ENCODE results near the gene NSD2. TPM values are rescaled to one million over a fixed set of nuclear protein-coding genes. Genes with fewer than 3 reads are reported as not detected.

Gene NSD2
- total RNA-seq, 3 donors from 2014 or later, result 82.8 to 114 (median 83.3) TPM

GRCh38 chr4:1943928-1944327, 72.7 kb downstream of the NSD2 start:
- no peaks in the 10 kb centered on the region for H3K9me3 ChIP-seq
- ATAC-seq (no peak), DNase-seq (no peak)
- no peaks in the 10 kb centered on the region for H3K4me1 ChIP-seq (ENCODE audit: low read depth)
- intact Hi-C loops (cut with DNase I, micrococcal nuclease), result no loop called here
- no peaks in the 10 kb centered on the region for H3K36me3 ChIP-seq (ENCODE audit: low read depth)
- H3K4me3 ChIP-seq, result no peak overlapping the region
- TF ChIP-seq CTCF (IDR thresholded peaks at IDR 0.05), result no peak

GRCh38 chr4:1945124-1945895, 74.1 kb downstream of the NSD2 start:
- H3K9me3 ChIP-seq, result no peaks in the 10 kb centered on the region

GRCh38 chr4:1945912-1946311, 74.7 kb downstream of the NSD2 start:
- no peak for DNase-seq
- ATAC-seq, result no peak
- Histone ChIP-seq H3K4me3 (no peak overlapping the region), H3K9me3 (no peaks in the 10 kb centered on the region), H3K36me3 (ENCODE audit: low read depth) (no peaks in the 10 kb centered on the region), H3K4me1 (ENCODE audit: low read depth) (no peaks in the 10 kb centered on the region)
- intact Hi-C loops (cut with DNase I, micrococcal nuclease), result no loop called here
- TF ChIP-seq CTCF (IDR thresholded peaks at IDR 0.05), result no peak

More at GRCh38 chr4:1945124-1945895, 74.1 kb downstream of the NSD2 start:
- Histone ChIP-seq H3K4me3 (no peak overlapping the region), H3K36me3 (ENCODE audit: low read depth) (no peaks in the 10 kb centered on the region), H3K4me1 (ENCODE audit: low read depth) (no peaks in the 10 kb centered on the region)
- ATAC-seq (no peak), DNase-seq (no peak)
- intact Hi-C loops (cut with DNase I, micrococcal nuclease), result no loop called here
- no peak for TF ChIP-seq CTCF (IDR thresholded peaks at IDR 0.05)

GRCh38 chr4:1948232-1948631, 77.0 kb downstream of the NSD2 start:
- Histone ChIP-seq H3K36me3 (ENCODE audit: low read depth) (no peaks in the 10 kb centered on the region), H3K4me3 (no peak overlapping the region), H3K4me1 (ENCODE audit: low read depth) (no peaks in the 10 kb centered on the region), H3K9me3 (no peaks in the 10 kb centered on the region)
- DNase-seq (no peak), ATAC-seq (no peak)
- intact Hi-C loops (cut with DNase I, micrococcal nuclease), result no loop called here
- TF ChIP-seq CTCF (IDR thresholded peaks at IDR 0.05), result no peak

- ATAC-seq (no peak), DNase-seq (no peak)
- Histone ChIP-seq H3K9me3 (no peaks in the 10 kb centered on the region), H3K4me1 (ENCODE audit: low read depth) (no peaks in the 10 kb centered on the region), H3K4me3 (no peak overlapping the region), H3K36me3 (ENCODE audit: low read depth) (no peaks in the 10 kb centered on the region)
- intact Hi-C loops (cut with DNase I, micrococcal nuclease), result no loop called here
- no peak for TF ChIP-seq CTCF (IDR thresholded peaks at IDR 0.05)
Measured at GRCh38 chr4:1948892-1949436, 77.8 kb downstream of the NSD2 start.

Data from mucosa of descending colon (tissue), 3 donors.